ENCODE measurements around the gene PUS3.

DNA sequence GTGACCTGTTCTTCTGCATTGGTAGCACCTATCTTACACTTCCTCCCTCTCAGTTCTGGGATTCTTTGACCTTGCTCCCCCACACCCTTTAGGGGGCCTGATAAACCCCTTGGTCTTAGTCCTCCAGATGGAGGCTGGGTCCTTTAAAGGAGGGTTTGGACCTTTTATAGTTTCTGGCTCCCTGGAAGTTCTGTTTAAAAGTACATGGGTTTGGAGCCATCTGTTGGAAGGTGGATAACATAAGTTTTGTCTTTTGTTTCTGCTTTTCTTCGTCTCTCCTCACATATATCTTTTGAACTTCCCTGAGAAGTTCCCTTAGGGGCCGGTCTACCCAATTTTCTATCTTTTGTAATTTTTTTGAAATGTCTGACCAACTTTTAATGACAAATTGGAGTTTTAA is 33.5 kb downstream of the PUS3 start:
- TF ChIP-seq, protein P1, sequence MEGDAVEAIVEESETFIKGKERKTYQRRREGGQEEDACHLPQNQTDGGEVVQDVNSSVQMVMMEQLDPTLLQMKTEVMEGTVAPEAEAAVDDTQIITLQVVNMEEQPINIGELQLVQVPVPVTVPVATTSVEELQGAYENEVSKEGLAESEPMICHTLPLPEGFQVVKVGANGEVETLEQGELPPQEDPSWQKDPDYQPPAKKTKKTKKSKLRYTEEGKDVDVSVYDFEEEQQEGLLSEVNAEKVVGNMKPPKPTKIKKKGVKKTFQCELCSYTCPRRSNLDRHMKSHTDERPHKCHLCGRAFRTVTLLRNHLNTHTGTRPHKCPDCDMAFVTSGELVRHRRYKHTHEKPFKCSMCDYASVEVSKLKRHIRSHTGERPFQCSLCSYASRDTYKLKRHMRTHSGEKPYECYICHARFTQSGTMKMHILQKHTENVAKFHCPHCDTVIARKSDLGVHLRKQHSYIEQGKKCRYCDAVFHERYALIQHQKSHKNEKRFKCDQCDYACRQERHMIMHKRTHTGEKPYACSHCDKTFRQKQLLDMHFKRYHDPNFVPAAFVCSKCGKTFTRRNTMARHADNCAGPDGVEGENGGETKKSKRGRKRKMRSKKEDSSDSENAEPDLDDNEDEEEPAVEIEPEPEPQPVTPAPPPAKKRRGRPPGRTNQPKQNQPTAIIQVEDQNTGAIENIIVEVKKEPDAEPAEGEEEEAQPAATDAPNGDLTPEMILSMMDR (IDR thresholded peaks at IDR 0.05), result no peak
- TF ChIP-seq EP300 (IDR thresholded peaks at IDR 0.05) (no peak), POLR2A (IDR thresholded peaks at IDR 0.05) (no peak)
